SK-N-SH (cell line): ENCODE results near the gene ZNF23.

Source experiments
- ELF1 ChIP-seq: IDR thresholded peaks from 2 replicates; pipeline ENCODE4 v1.4.0; 2012
- EP300 ChIP-seq, 2 experiments: IDR thresholded peaks; 2 replicates each; pipeline versions ENCODE4 v1.4.0 to v1.6.1; 2012; ENCODE audit warnings: borderline replicate concordance in 1 of 2, low read depth in 1 of 2, low read length in 1 of 2
- FOSL2 ChIP-seq: IDR thresholded peaks from 2 replicates; pipeline ENCODE4 v1.4.0; 2012; ENCODE audit warnings: low read depth, mild to moderate bottlenecking, moderate library complexity, borderline replicate concordance
- NRF1 ChIP-seq: IDR thresholded peaks from 2 replicates; pipeline ENCODE4 v1.6.1; 2012; ENCODE audit warnings: low read depth, mild to moderate bottlenecking, low read length
- POLR2AphosphoS5 ChIP-seq: IDR thresholded peaks from 2 replicates; pipeline ENCODE4 v1.6.1; 2012; ENCODE audit warnings: low read depth, low read length
- SMC3 ChIP-seq: IDR thresholded peaks from 2 replicates; pipeline ENCODE4 v1.6.1; 2012; ENCODE audit warnings: low read depth, low read length, improper control_type of control experiment
- TF ChIP-seq, protein P1 (sequence below): fragments of 200-600 bp; sonication (generic); IDR thresholded peaks from 2 replicates; pipeline ENCODE4 v1.6.1; 2017; ENCODE audit warnings: antibody characterized with exemption, mild to moderate bottlenecking, moderate library complexity
- TF ChIP-seq, protein P2 (sequence below): fragments of 150-350 bp; IDR thresholded peaks from 2 replicates; pipeline ENCODE4 v1.6.1; 2017; ENCODE audit warnings: antibody characterized with exemption, low read length, low read depth, borderline replicate concordance

DNA sequence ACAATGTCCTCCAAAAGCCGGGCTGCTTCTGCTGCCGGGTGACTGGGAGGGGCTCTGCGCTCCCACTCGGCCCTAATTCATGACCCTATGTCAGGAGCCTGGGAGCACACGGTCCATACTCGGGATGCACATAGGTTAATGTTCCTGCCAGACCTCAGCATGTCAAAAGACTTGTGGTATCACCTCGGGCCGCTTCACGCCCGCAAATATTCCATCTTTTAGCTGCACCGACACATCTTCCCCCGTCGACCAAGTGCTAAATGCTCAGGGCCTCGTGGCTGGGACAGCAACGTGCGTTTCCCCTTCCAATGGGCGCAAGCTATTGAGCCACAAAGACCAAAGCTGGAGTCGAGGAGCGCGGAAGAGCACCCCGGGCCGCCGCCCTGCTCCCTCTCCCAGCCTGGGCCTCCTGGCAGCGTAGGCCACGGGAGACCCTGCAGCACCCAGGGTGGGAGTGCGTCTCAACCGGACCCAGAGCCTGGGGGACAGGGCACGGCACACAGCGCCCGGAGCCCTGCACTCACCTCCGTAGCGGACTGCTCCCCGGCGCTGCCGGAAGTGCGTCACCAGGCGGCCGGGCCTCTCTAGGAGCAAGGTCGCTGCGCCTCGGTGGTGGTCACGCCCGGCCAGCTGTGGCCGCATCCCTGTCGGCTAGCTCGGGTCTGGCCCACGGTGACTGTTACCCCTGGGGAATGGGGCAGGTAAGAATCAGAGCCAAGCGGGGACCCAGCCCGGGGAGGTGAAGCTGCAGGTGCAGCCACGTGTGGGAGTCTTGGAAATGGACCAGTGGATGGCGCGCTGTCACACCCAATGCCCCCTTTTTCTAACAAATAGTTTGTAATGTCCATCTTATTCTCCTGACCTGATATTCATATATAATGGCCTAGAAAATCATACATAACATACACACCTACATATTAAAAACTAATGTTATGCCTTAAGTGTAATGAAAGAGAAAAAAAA lies at the start of gene ZNF23:
- TF ChIP-seq POLR2AphosphoS5, result peak; percentile 96
- TF ChIP-seq SMC3, result no peak
- TF ChIP-seq ELF1, result peak; percentile 62; the same call in 1 of the 2 replicates
- TF ChIP-seq, protein P1, sequence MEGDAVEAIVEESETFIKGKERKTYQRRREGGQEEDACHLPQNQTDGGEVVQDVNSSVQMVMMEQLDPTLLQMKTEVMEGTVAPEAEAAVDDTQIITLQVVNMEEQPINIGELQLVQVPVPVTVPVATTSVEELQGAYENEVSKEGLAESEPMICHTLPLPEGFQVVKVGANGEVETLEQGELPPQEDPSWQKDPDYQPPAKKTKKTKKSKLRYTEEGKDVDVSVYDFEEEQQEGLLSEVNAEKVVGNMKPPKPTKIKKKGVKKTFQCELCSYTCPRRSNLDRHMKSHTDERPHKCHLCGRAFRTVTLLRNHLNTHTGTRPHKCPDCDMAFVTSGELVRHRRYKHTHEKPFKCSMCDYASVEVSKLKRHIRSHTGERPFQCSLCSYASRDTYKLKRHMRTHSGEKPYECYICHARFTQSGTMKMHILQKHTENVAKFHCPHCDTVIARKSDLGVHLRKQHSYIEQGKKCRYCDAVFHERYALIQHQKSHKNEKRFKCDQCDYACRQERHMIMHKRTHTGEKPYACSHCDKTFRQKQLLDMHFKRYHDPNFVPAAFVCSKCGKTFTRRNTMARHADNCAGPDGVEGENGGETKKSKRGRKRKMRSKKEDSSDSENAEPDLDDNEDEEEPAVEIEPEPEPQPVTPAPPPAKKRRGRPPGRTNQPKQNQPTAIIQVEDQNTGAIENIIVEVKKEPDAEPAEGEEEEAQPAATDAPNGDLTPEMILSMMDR, result peak; percentile 42
- TF ChIP-seq, protein P2, sequence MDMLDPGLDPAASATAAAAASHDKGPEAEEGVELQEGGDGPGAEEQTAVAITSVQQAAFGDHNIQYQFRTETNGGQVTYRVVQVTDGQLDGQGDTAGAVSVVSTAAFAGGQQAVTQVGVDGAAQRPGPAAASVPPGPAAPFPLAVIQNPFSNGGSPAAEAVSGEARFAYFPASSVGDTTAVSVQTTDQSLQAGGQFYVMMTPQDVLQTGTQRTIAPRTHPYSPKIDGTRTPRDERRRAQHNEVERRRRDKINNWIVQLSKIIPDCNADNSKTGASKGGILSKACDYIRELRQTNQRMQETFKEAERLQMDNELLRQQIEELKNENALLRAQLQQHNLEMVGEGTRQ, result no peak
- TF ChIP-seq FOSL2, result no peak
- TF ChIP-seq NRF1, result no peak
- TF ChIP-seq EP300 (IDR thresholded peaks at IDR 0.05; ENCODE audit: borderline replicate concordance in 1 of 2, low read depth in 1 of 2, low read length in 1 of 2), result no peak; a peak in 1 of 4 replicates
